ENCODE measurements around the gene TTBK2.

GRCh38 chr15:42785569-42785968 lies 135.0 kb downstream of the TTBK2 start:
- no peak for TF ChIP-seq POLR2A (IDR thresholded peaks at IDR 0.05; ENCODE audit: low read depth, low read length)
- TF ChIP-seq CTCF (IDR thresholded peaks at IDR 0.05 in 2 of 3, conservative IDR thresholded peaks at IDR 0.05 in 1 of 3; ENCODE audit: control insufficient read depth in 2 of 3, extremely low read depth in 1 of 3, insufficient read depth in 1 of 3, low read depth in 3 of 3, low read length in 3 of 3): no peak
